K562 (cell line): Measurements from ENCODE around the gene TRMT1. TPM values are rescaled to one million over a fixed set of nuclear protein-coding genes. Genes with fewer than 3 reads are reported as not detected.

Experiments
- ARID1B ChIP-seq: fragments of 450-650 bp; IDR thresholded peaks from 2 replicates; pipeline ENCODE4 v1.6.1; 2016; ENCODE audit warnings: antibody characterized with exemption, mild to moderate bottlenecking, inconsistent platforms
- ATF2 ChIP-seq: sonication (generic); formaldehyde crosslinking; IDR thresholded peaks from 2 replicates; pipeline ENCODE4 v1.8.1; 2022; ENCODE audit warnings: missing genetic modification reagents
- ATF4 ChIP-seq: fragments of 450-650 bp; formaldehyde crosslinking; IDR thresholded peaks from 2 replicates; pipeline ENCODE4 v1.4.0; 2022; ENCODE audit warnings: mild to moderate bottlenecking, moderate library complexity
- BRF1 ChIP-seq: IDR thresholded peaks from 3 replicates; pipeline ENCODE4 v1.6.1; 2011; ENCODE audit warnings: borderline replicate concordance, mild to moderate bottlenecking; ENCODE audit not compliant: insufficient read length; ENCODE audit errors: extremely low read depth
- ID3 ChIP-seq, 2 experiments: fragments of 250-450 bp in 1 of 2; fragments of 450-650 bp in 1 of 2; sonication (Bioruptor Pico) in 1 of 2; IDR thresholded peaks; 2 replicates each; pipeline versions ENCODE4 v1.6.1 to v1.8.0; 2016 to 2021; ENCODE audit warnings: mild to moderate bottlenecking in 2 of 2, moderate library complexity in 2 of 2, missing compliant biosample characterization in 1 of 2, missing genetic modification characterization in 1 of 2
- IRF2 ChIP-seq: sonication (generic); formaldehyde crosslinking; IDR thresholded peaks from 2 replicates; pipeline ENCODE4 v1.8.1; 2022; ENCODE audit warnings: mild to moderate bottlenecking, missing genetic modification reagents
- MLLT1 ChIP-seq, 2 experiments: fragments of 450-650 bp; IDR thresholded peaks; 2 replicates each; pipeline ENCODE4 v1.6.1; 2016
- RERE ChIP-seq: sonication (generic); formaldehyde crosslinking; IDR thresholded peaks from 2 replicates; pipeline ENCODE4 v1.8.0; 2023; ENCODE audit warnings: missing genetic modification reagents, mild to moderate bottlenecking, borderline replicate concordance
- SOX6 ChIP-seq: fragments of 450-650 bp; IDR thresholded peaks from 2 replicates; pipeline ENCODE4 v1.6.1; 2014; ENCODE audit warnings: mild to moderate bottlenecking
- TCF3 ChIP-seq: sonication (generic); formaldehyde crosslinking; IDR thresholded peaks from 2 replicates; pipeline ENCODE4 v1.4.0; 2020; ENCODE audit warnings: mild to moderate bottlenecking, missing genetic modification reagents
- ZBTB43 ChIP-seq: sonication (generic); formaldehyde crosslinking; IDR thresholded peaks from 2 replicates; pipeline ENCODE4 v1.8.0; 2023; ENCODE audit warnings: mild to moderate bottlenecking, missing genetic modification reagents
- ZC3H8 ChIP-seq: fragments of 450-650 bp; IDR thresholded peaks from 2 replicates; pipeline ENCODE4 v1.6.1; 2017
- ZNF197 ChIP-seq: fragments of 200-800 bp; sonication (Bioruptor generic); IDR thresholded peaks from 2 replicates; pipeline ENCODE4 v1.6.1; 2016; ENCODE audit warnings: low read depth, missing genetic modification characterization, missing compliant biosample characterization
- polyA plus RNA-seq, 8 experiments: library from polyadenylated mRNA; depleted of rRNA in 4 of 8; stranded (reverse) in 5 of 8; unstranded in 3 of 8; fragments of >200 nt; fragmentation: Nextera tagmentation in 2 of 8; fragmentation: Illumina TruSeq in 1 of 8; extraction: Ambion mirVana in 2 of 8; extraction: Trizol in 1 of 8; gene quantifications; 2 replicates each; pipeline versions ENCODE4 v1.2.1 to v1.2.3, GENCODE V29; 2011 to 2014; ENCODE audit warnings: inconsistent platforms in 1 of 8, missing spikeins in 1 of 8
- total RNA-seq, 7 experiments: library from RNA; depleted of rRNA in 6 of 7; stranded (reverse); fragments of >200 nt in 6 of 7; fragmentation: Illumina TruSeq in 2 of 7; extraction: Trizol in 2 of 7; gene quantifications; 2 replicates each; pipeline versions ENCODE4 v1.2.1 to v1.2.3, GENCODE V29; 2011 to 2021; ENCODE audit warnings: low replicate concordance in 1 of 7

TRMT1 gene
- total and polyA plus RNA-seq, 9 of the 15 experiments (the other 6 are each of a cell fraction or from before 2014, with no cell fraction given) = 5.8 to 158 (median 54.3) TPM

GRCh38 chr19:13069415-13070359 lies 46.9 kb downstream of the TRMT1 start (continued):
- no peak for TF ChIP-seq ID3 (CRISPR knock-in tag; IDR thresholded peaks at IDR 0.05)
- TF ChIP-seq ID3 (tag; IDR thresholded peaks at IDR 0.05) = peak; percentile 78; the same call in 1 of the 2 replicates
- no peak for TF ChIP-seq RERE
- TF ChIP-seq ATF4 (CRISPR knock-in tag) = peak; percentile 24; the same call in 1 of the 2 replicates
- peak; percentile 99 for TF ChIP-seq TCF3 (CRISPR knock-in tag)
- no peak for TF ChIP-seq ZBTB43 (CRISPR knock-in tag)
- TF ChIP-seq ATF2 = no peak
- peak in 1 of 2 experiments; percentile 75; a peak in 2 of 4 replicates for TF ChIP-seq MLLT1 (IDR thresholded peaks at IDR 0.05)
- TF ChIP-seq ZNF197 (CRISPR knock-in tag) = peak; percentile 88
- TF ChIP-seq ZC3H8 = no peak
- TF ChIP-seq ARID1B = peak; percentile 100
- TF ChIP-seq SOX6 = peak; percentile 97
- TF ChIP-seq IRF2 = no peak
- no peak for TF ChIP-seq BRF1
